Adrenal gland (tissue), 5 donors: ENCODE data around the gene NYNRIN.

ENCODE experiments used
- POLR2A ChIP-seq, 2 donors: fragments of 450-650 bp; IDR thresholded peaks; one replicate each; pipeline ENCODE4 v1.6.1; 2017; ENCODE audit warnings: antibody characterized with exemption in 2 of 2, mild to moderate bottlenecking in 2 of 2, moderate library complexity in 1 of 2
- TF ChIP-seq, protein P1 (sequence below), 6 experiments: fragments of 450-650 bp in 4 of 6; fragments of 200-600 bp in 2 of 6; sonication (generic) in 1 of 6; IDR thresholded peaks; 1 replicate in 5 of 6; 2 replicates in 1 of 6; pipeline versions ENCODE4 v1.5.1 to v1.8.0; 2016 to 2021; ENCODE audit warnings: antibody characterized with exemption in 6 of 6, mild to moderate bottlenecking in 2 of 6, moderate library complexity in 1 of 6
- donor health status: DM: no; HTN: no; CAD: no.

DNA sequence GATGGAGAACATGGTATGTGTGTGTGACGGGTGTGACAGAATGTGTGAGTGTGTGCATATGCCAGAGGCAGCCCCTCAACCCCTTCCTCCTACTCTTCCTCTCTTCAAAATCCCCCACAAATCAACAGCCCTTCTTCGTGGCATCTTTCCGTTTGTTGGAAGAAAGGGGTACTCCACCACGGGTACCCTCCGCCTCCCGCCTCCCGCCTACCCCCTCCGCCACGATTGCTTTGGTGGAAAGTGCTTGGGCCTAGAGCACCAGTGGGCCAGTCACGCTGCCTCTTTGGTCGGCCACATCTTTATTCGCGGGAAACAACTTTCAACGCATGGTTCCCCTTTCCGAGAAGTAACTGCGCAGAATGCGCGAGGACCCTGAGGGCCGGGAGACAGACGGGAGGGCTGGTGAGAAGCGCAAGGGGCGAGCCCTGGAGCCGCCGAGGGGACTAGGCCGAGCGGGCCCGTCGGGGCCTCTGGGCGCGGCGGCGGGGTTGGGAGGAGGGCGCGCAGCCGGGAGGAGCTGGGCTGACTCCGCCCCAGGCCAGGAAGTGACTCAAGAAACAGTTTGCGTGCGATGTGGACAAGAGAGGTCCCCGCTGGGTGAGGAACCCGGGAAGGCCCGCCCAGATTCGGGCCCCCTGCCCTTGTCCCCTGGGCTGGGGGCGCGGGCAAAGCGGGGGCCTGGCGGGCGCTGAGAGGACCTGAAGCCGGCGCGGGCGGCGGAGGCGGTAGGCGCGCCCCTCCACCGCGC is 30.8 kb downstream of the NYNRIN start, which contains the start of the genes CBLN3 and KHNYN:
- TF ChIP-seq, protein P1, sequence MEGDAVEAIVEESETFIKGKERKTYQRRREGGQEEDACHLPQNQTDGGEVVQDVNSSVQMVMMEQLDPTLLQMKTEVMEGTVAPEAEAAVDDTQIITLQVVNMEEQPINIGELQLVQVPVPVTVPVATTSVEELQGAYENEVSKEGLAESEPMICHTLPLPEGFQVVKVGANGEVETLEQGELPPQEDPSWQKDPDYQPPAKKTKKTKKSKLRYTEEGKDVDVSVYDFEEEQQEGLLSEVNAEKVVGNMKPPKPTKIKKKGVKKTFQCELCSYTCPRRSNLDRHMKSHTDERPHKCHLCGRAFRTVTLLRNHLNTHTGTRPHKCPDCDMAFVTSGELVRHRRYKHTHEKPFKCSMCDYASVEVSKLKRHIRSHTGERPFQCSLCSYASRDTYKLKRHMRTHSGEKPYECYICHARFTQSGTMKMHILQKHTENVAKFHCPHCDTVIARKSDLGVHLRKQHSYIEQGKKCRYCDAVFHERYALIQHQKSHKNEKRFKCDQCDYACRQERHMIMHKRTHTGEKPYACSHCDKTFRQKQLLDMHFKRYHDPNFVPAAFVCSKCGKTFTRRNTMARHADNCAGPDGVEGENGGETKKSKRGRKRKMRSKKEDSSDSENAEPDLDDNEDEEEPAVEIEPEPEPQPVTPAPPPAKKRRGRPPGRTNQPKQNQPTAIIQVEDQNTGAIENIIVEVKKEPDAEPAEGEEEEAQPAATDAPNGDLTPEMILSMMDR (IDR thresholded peaks at IDR 0.05), result no peak
- TF ChIP-seq POLR2A (IDR thresholded peaks at IDR 0.05), result peak; percentile 96
